ENCODE data around the gene ADAMTS18. TPM values are rescaled to one million over a fixed set of nuclear protein-coding genes. Genes with fewer than 3 reads are reported as not detected.
A peak's percentile ranks its signal among the peaks of the same experiment; 100 is the strongest.

ADAMTS18 gene
- total RNA-seq, 2 donors from 2014 or later: 0.52 to 2.6 TPM

GRCh38 chr16:77238593-77238992, 196.2 kb downstream of the ADAMTS18 start:
- intact Hi-C loops (cut with DNase I): loop anchor here (5.0 kb wide), 1 partner anchor 349 kb away; no protein-coding TSS in a partner anchor
- no peak overlapping the region for H3K4me3 ChIP-seq
- TF ChIP-seq POLR2A (IDR thresholded peaks at IDR 0.05) (no peak), CTCF (IDR thresholded peaks at IDR 0.05) (no peak)
- 42 to 52% methylated on average over 5 of the region's 5 CpGs for WGBS, 2 donors
- no peaks in the 10 kb centered on the region for H3K27me3 ChIP-seq
- H3K9me3 ChIP-seq: no peaks in the 10 kb centered on the region
- H3K4me1 ChIP-seq: peaks cover 4% of the 10 kb centered on the region
- DNase-seq (no peak), ATAC-seq (no peak)
- no peak overlapping the region for H3K27ac ChIP-seq
- H3K36me3 ChIP-seq (replicated peaks in 1 of 2; ENCODE audit: insufficient read depth in 1 of 2, low read depth in 2 of 2): no peaks in the 10 kb centered on the region

GRCh38 chr16:77236063-77236511, 198.7 kb downstream of the ADAMTS18 start:
- 0% methylated on average over 3 to 21 of the region's 21 CpGs for WGBS, 2 donors
- Histone ChIP-seq H3K4me1 (peaks cover 4% of the 10 kb centered on the region), H3K27me3 (no peaks in the 10 kb centered on the region), H3K36me3 (replicated peaks in 1 of 2; ENCODE audit: insufficient read depth in 1 of 2, low read depth in 2 of 2) (no peaks in the 10 kb centered on the region), H3K9me3 (no peaks in the 10 kb centered on the region), H3K27ac (no peak overlapping the region), H3K4me3 (no peak overlapping the region)
- intact Hi-C loops (cut with DNase I): loop anchor here (5.0 kb wide), 1 partner anchor 351 kb away; no protein-coding TSS in a partner anchor
- DNase-seq: peak; percentile 87 to 91 (median 90)
- peak; percentile 98 for ATAC-seq
- no peak for TF ChIP-seq POLR2A (IDR thresholded peaks at IDR 0.05)
- TF ChIP-seq CTCF (IDR thresholded peaks at IDR 0.05): peak; percentile 97 to 100 (median 100)

GRCh38 chr16:77234611-77235010, 200.2 kb downstream of the ADAMTS18 start:
- DNase-seq (no peak), ATAC-seq (no peak)
- no peak overlapping the region for H3K27ac ChIP-seq
- WGBS, 2 donors: 19 to 26% methylated on average over 11 of the region's 11 CpGs
- H3K36me3 ChIP-seq (replicated peaks in 1 of 2; ENCODE audit: insufficient read depth in 1 of 2, low read depth in 2 of 2): no peaks in the 10 kb centered on the region
- H3K9me3 ChIP-seq: no peaks in the 10 kb centered on the region
- H3K4me1 ChIP-seq: peaks cover 4% of the 10 kb centered on the region
- no peaks in the 10 kb centered on the region for H3K27me3 ChIP-seq
- no peak for TF ChIP-seq CTCF (IDR thresholded peaks at IDR 0.05)
- no peak for TF ChIP-seq POLR2A (IDR thresholded peaks at IDR 0.05)
- H3K4me3 ChIP-seq: no peak overlapping the region
- intact Hi-C loops (cut with DNase I): loop anchor here (5.0 kb wide), 1 partner anchor 353 kb away; no protein-coding TSS in a partner anchor

- no peak for TF ChIP-seq POLR2A (IDR thresholded peaks at IDR 0.05)
- no peak for TF ChIP-seq CTCF (IDR thresholded peaks at IDR 0.05)
- Histone ChIP-seq H3K4me1 (peaks cover 4% of the 10 kb centered on the region), H3K4me3 (no peak overlapping the region), H3K27me3 (no peaks in the 10 kb centered on the region), H3K9me3 (no peaks in the 10 kb centered on the region), H3K27ac (no peak overlapping the region), H3K36me3 (replicated peaks in 1 of 2; ENCODE audit: insufficient read depth in 1 of 2, low read depth in 2 of 2) (no peaks in the 10 kb centered on the region)
- no peak for DNase-seq
- intact Hi-C loops (cut with DNase I): no loop called here
- ATAC-seq: no peak
- 58 to 63% methylated on average over 9 of the region's 9 CpGs for WGBS, 2 donors
These were observed 200.9 kb downstream of the ADAMTS18 start for GRCh38 chr16:77233799-77234519.

Other genes with a start within 250 kb of the ADAMTS18 start
- 10 to 100 TPM; 15.6 to 22.4 TPM for gene MON1B, start 243.8 kb downstream of the ADAMTS18 start, total RNA-seq
- gene SYCE1L, start 235.6 kb downstream of the ADAMTS18 start, total RNA-seq: 1 to 10 TPM in 1 of 2 donors, not detected in 1; 1.0 TPM

Measured in body of pancreas (tissue), 4 donors.